GM21423 (cell line): ENCODE measurements around the gene KIRREL3.
A peak's percentile ranks its signal among the peaks of the same experiment; 100 is the strongest.

Source experiments
- ATAC-seq: cut with Tn5 transposase; IDR thresholded peaks from one replicate; pipeline ENCODE4 v1.9.1; 2021; ENCODE audit warnings: mild to moderate bottlenecking, moderate library complexity; ENCODE audit not compliant: unreplicated experiment

The KIRREL3 gene

GRCh38 chr11:126611438-126611837 is 389.1 kb downstream of the KIRREL3 start:
- ATAC-seq: no peak

GRCh38 chr11:126608658-126609057 is 391.9 kb downstream of the KIRREL3 start:
- ATAC-seq: no peak

DNA sequence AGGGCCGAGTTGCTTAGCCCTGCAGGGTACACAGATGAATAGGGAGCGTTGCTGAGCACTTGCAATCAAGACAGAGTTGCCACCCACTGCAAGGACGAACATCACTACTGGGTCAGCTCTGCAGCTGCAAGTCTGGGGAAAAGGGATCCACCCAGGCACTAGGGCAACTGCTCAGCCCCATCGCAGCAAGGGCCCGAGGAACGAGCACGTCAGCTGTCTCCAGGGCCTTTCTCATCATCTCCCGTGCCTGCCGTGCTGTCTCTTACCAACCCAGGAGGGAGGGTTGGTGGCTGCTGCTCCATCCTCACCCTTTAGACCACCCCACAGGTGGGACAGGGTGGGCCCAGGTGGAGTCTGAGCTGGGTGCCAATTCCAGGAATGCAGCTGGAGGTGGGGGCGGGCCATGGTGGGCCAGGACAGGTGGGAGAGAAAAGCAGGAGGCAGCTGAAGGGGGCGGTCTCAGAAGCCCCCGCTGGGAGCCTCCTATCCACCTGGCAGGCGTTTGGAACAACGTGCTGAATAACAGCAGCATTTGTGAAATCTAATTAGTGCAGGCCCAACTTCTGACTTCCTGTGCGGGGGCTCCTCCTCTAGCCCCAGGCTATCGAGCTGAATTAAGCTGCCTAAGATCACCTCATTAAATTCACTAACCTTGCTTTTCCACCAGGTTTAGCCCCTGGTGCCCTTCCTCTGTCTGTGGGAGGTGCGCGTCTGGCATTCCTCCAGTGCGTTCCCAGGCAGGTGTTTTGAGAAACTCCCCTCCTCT is 392.6 kb downstream of the KIRREL3 start:
- no peak for ATAC-seq

- ATAC-seq: peak; percentile 59
These were observed 393.2 kb downstream of the KIRREL3 start for GRCh38 chr11:126607374-126607773.

DNA sequence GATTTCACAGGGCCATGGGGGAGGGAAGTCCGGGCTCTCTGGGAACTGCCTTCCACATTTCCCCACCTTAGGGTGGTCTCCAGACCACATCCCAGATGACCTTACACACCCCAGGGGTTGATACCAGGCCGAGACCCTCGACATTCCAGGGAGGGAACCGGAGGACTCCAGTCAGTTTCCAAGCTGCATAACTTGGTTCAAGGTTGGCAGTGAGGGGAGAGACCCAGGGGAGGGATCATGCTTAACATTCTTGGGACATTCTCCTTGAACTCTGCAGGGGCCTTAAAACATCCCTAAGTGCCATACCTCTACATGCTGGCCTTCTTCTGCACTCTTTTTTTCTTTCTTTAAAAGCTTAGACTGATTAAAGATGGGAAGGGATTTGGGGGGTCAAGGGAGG is 394.1 kb downstream of the KIRREL3 start:
- ATAC-seq: no peak

GRCh38 chr11:126604461-126604860 is 396.1 kb downstream of the KIRREL3 start:
- no peak for ATAC-seq

- no peak for ATAC-seq
These were observed 397.1 kb downstream of the KIRREL3 start for GRCh38 chr11:126603486-126603885.

- ATAC-seq: no peak
These were observed 397.6 kb downstream of the KIRREL3 start for GRCh38 chr11:126602993-126603392.

GRCh38 chr11:126602349-126602940 is 398.1 kb downstream of the KIRREL3 start:
- no peak for ATAC-seq

GRCh38 chr11:126601550-126602215 is 398.9 kb downstream of the KIRREL3 start:
- ATAC-seq: no peak

DNA sequence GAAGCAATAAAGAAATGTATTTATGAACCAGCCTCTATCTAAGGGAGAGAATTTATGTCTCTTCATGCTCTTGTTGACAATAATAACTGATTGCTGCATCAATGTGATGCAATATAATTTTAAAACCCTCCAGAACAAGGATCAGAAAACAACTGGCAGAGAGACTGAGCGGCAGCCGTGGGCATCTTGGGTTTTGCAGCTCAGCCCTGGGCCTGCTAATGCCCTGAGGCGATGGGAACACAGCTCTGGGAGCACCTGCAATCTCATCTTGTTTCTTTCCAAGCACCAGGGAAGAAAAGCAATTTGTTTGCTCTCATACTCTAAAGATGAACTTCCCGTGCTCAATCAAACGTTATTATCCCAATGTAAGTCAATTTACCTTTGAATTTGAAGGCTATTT is 399.4 kb downstream of the KIRREL3 start:
- no peak for ATAC-seq

DNA sequence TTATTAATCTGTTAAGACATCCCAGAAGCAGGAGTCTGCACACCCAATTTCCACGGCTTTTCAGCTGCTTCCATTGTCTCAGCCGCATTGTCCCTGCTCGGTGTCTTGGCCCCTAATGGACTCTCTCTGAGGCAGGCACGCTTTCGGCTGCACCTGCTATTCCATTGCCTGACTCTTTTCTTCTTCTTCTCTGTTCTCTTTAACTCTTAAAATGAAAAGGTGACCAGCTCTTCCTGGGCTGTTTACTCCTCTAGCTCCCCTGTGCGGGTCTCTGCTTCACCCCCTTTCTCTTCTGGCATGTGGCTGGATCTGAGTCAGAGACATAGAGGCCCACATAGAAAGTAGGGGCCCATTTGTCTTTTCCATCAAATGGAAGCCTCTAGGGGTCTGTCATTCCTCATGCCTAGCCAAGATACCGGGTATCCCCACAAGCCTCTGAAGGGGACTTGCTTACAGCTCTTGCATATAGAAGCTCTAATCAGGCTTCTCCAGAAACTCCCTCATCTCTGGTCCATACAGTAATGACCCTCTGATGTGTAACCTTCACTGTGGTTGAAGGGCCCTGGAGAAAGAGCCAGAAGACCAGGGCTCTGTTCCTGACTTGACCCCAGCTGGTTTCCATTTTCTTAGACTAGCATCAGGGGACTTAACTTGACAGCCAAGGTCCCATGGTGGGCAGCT is 401.2 kb downstream of the KIRREL3 start:
- ATAC-seq: no peak

DNA sequence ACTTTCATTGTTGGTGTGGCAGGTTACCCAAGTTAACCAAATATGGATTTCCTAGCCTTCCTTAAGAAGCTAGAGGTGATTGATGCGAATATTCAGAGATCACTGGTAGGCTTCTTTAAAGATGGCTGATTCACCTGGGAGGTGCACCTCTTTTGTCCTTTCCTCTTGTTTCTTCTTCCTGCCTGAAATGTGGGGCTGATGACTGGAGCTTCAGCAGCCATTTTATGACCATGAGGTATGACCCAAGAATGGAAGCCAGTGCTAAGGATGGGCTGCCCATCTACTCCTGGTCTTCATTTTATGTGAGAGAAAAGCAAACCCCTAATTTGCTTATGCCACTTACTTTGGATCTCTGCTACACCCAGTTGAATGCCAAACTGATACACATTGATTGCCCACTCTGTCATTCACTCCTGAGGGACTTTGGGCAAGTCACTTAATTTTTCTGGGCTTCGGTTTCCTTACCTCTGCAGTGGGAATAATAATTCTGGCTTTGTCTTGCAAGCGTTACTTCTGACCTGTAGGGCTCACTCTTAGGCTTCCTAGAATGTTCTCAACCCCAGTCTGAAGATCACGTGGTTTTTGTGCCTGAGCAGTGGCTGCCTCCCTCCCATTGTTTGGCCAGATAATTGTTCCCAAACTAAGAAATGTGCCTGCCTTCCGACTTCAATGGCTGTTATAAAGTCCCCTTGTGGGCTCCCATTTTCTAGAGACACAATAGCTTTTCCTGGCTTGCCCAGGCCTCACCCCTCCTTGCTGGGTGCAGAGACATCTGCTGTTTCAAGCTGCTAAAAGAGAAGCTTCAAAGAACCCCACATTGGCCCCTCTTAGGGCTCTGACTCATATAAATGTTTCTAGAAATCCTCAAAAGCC is 402.0 kb downstream of the KIRREL3 start:
- no peak for ATAC-seq

DNA sequence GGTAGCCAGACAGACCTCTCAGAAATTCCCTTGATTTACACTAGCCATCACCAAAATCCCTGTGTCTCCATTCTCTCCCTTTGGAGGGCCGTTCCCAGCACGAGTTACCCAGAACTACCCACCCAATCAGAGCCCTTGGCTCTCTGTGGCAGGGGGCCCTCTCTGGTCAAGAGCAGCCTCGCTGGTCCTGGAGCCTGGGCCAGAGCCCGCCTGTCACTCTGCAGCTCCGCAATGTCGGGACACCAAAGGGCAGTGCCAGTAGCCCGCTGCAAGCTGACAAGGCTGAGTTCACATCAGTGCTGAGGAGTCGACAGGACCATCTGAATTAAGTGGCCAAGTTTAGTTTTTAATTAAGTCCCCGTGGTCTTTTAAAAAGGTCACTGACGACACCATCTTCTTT is 403.5 kb downstream of the KIRREL3 start:
- ATAC-seq: no peak

GRCh38 chr11:126596474-126596873 is 404.1 kb downstream of the KIRREL3 start:
- no peak for ATAC-seq

GRCh38 chr11:126595560-126595959 is 405.0 kb downstream of the KIRREL3 start:
- no peak for ATAC-seq

DNA sequence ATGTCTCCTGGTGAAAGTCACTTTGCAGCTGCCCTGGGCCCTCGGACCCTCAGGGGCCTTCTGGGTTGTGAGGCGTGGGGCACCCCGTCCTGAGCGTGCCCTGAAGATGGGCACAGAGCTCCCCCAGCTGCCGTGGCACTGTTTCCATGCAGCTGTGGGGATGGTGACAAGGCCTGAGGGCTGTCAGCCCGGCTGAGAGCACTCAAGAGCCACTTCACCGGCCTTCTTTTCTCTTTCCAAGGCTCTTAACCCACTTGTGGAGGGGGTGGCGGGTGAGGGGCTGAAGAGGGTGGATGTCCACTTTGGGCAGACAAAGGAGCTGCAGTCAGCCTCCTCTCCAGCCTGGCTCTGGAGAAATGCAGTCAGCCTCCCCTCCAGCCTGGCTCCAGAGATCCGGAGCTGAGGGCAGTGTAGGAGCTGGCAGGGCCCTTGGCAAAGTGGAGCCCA is 405.6 kb downstream of the KIRREL3 start:
- no peak for ATAC-seq

DNA sequence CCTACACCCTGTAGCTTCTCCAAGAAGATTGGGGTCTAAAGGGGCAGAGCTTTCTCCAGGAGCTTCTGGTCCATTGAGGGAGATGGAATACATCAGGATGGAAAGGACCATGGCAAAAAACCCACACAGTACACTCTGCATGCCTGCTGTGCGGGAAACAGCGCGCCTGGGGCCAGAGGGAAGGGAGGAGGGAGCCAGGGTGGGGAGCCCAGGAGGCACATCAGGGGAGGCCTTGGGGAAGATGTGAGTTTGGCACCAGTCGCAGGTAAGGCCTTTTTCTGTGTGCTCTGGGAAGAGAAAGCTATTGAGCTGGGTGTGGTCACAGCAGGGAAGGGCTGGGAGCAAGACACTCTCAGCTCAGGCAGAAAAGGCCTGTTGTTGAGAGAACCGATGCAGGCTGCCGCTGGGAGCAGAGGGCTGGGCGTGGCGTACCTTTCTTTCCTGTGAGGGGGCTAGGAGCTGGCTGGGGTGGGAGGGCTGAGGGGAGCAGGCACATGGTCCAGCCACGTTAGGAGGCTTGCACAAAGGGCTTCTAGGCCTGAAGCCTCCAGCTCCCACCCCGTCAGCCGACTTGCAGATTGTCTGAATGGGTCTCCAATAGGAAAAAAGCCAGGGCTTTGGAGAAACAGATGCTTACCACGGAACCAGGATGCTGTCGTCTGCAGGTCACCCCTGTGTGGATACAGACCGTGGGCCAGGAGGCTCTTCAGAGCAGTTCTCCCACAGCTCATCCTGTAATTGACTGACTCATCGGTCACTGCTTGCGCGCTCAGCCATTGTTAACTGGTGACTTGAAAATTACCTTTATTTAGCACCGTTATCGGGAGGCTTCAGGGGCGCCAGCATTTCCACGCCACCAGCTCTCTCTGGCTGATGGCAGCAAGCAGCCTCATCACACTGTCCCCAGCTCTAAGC is 407.8 kb downstream of the KIRREL3 start:
- ATAC-seq: no peak

- ATAC-seq: no peak
These were observed 408.5 kb downstream of the KIRREL3 start for GRCh38 chr11:126591966-126592489.
